Esophagus squamous epithelium (tissue), 5 donors: ENCODE data around the gene FNBP1. TPM values are rescaled to one million over a fixed set of nuclear protein-coding genes. Genes with fewer than 3 reads are reported as not detected.
"Not testable (repeated sequence)": the region's sequence is repeated elsewhere in the genome, so short reads cannot be mapped to it uniquely, and the experiment has no call there.

Experiments used
- DNase-seq: peaks from one replicate; lab custom pipeline; 2025; lab: John Stamatoyannopoulos, UW
- H3K27ac ChIP-seq, 4 donors: fragments of 200-600 bp; sonication (generic); one replicate each; pipeline ENCODE4 v1.5.1; 2016 to 2019; ENCODE audit warnings: mild to moderate bottlenecking in 1 of 4
- H3K27me3 ChIP-seq, 4 donors: fragments of 200-600 bp; sonication (generic); 1 replicate in 3 of 4; 2 replicates in 1 of 4; pipeline versions ENCODE4 v1.5.1 to v1.6.0; 2017 to 2021; ENCODE audit warnings: antibody characterized with exemption in 1 of 4
- H3K36me3 ChIP-seq, 3 donors: fragments of 200-600 bp; sonication (generic); one replicate each; pipeline ENCODE4 v1.5.1; 2016 to 2019
- H3K4me1 ChIP-seq, 3 donors: fragments of 200-600 bp; sonication (generic); one replicate each; pipeline ENCODE4 v1.5.1; 2017 to 2019
- H3K4me3 ChIP-seq, 4 donors: fragments of 200-600 bp; sonication (generic); 1 replicate in 3 of 4; 2 replicates in 1 of 4; pipeline ENCODE4 v1.5.1; 2016 to 2019; ENCODE audit warnings: mild to moderate bottlenecking in 2 of 4, moderate library complexity in 1 of 4
- H3K9me3 ChIP-seq, 3 donors: fragments of 200-600 bp; sonication (generic); one replicate each; pipeline ENCODE4 v1.5.1; 2016 to 2019
- CTCF ChIP-seq, 6 experiments: fragments of 450-650 bp in 4 of 6; fragments of 200-600 bp in 2 of 6; sonication (generic) in 2 of 6; IDR thresholded peaks; one replicate each; pipeline ENCODE4 v1.5.1; 2016 to 2019; ENCODE audit warnings: antibody characterized with exemption in 6 of 6, mild to moderate bottlenecking in 4 of 6, moderate library complexity in 4 of 6
- POLR2A ChIP-seq, 4 donors: fragments of 450-650 bp; IDR thresholded peaks; one replicate each; pipeline ENCODE4 v1.6.1; 2017; ENCODE audit warnings: antibody characterized with exemption in 4 of 4, mild to moderate bottlenecking in 4 of 4, moderate library complexity in 3 of 4
- WGBS, 2 donors: methylation state at CpG; one replicate each; pipeline ENCODE4 v1.1.5; 2018; 5-methylcytosine and 5-hydroxymethylcytosine counted together
- intact Hi-C: fragments of 100-400 bp; cut with DNase I; formaldehyde crosslinking; loops from one replicate; pipeline ENCODE4 v1.15.0; 2022
- total RNA-seq, 4 donors: library from RNA; depleted of rRNA; stranded (reverse); fragments of >200 nt; gene quantifications; one replicate each; pipeline ENCODE4 v1.1.0, GENCODE V29; 2016
- donor health status: DM: yes; HTN: yes; CAD: no.

Gene FNBP1
- total RNA-seq, 4 donors from 2014 or later = 19.7 to 47.7 (median 26.2) TPM

GRCh38 chr9:129958796-129959195 is 84.2 kb downstream of the FNBP1 start:
- Histone ChIP-seq H3K27ac (peak overlapping the region in 3 of 4 donors; percentile 13 to 40 (median 14)), H3K4me1 (peaks cover 5 to 32% (median 12%) of the 10 kb centered on the region in 3 donors), H3K27me3 (no peaks in the 10 kb centered on the region), H3K9me3 (no peaks in the 10 kb centered on the region), H3K36me3 (peaks cover 0 to 40% (median 0%) of the 10 kb centered on the region in 3 donors), H3K4me3 (no peak overlapping the region)
- WGBS, 2 donors = 50 to 73% methylated on average over 1 of the region's 1 CpG
- DNase-seq = no peak
- no peak for TF ChIP-seq CTCF (IDR thresholded peaks at IDR 0.05)
- TF ChIP-seq POLR2A (IDR thresholded peaks at IDR 0.05) = no peak
- intact Hi-C loops = no loop called here

- DNase-seq = no peak
- WGBS, 2 donors = 72 to 74% methylated on average over 6 of the region's 6 CpGs
- no peak overlapping the region for H3K4me3 ChIP-seq
- H3K9me3 ChIP-seq = no peaks in the 10 kb centered on the region
- intact Hi-C loops = no loop called here
- H3K27me3 ChIP-seq = no peaks in the 10 kb centered on the region
- peaks cover 0 to 56% (median 4%) of the 10 kb centered on the region in 3 donors for H3K36me3 ChIP-seq
- TF ChIP-seq POLR2A (IDR thresholded peaks at IDR 0.05) = no peak
- no peak for TF ChIP-seq CTCF (IDR thresholded peaks at IDR 0.05)
- H3K4me1 ChIP-seq = peaks cover 0 to 8% (median 3%) of the 10 kb centered on the region in 3 donors
- peak overlapping the region in 2 of 4 donors; percentile 31 to 50 for H3K27ac ChIP-seq
Observed at GRCh38 chr9:129954868-129955550, 88.0 kb downstream of the FNBP1 start.

GRCh38 chr9:129953736-129954135 is 89.3 kb downstream of the FNBP1 start:
- Histone ChIP-seq H3K27me3 (no peaks in the 10 kb centered on the region), H3K36me3 (peaks cover 0 to 64% (median 4%) of the 10 kb centered on the region in 3 donors), H3K27ac (no peak overlapping the region), H3K9me3 (no peaks in the 10 kb centered on the region), H3K4me1 (peaks cover 0 to 21% (median 13%) of the 10 kb centered on the region in 3 donors), H3K4me3 (no peak overlapping the region)
- no peak for TF ChIP-seq CTCF (IDR thresholded peaks at IDR 0.05)
- TF ChIP-seq POLR2A (IDR thresholded peaks at IDR 0.05) = no peak
- no peak for DNase-seq
- 77 to 92% methylated on average over 1 of the region's 1 CpG for WGBS, 2 donors
- intact Hi-C loops = no loop called here

- no peak overlapping the region for H3K4me3 ChIP-seq
- no peaks in the 10 kb centered on the region for H3K27me3 ChIP-seq
- no peak for TF ChIP-seq CTCF (IDR thresholded peaks at IDR 0.05)
- no peak for TF ChIP-seq POLR2A (IDR thresholded peaks at IDR 0.05)
- DNase-seq = no peak
- peaks cover 0 to 53% (median 4%) of the 10 kb centered on the region in 3 donors for H3K36me3 ChIP-seq
- H3K9me3 ChIP-seq = no peaks in the 10 kb centered on the region
- peak overlapping the region in 1 of 4 donors; percentile 26 for H3K27ac ChIP-seq
- intact Hi-C loops = no loop called here
- WGBS, 2 donors = 91 to 100% methylated on average over 2 to 3 of the region's 3 CpGs
- H3K4me1 ChIP-seq = peaks cover 0 to 23% (median 14%) of the 10 kb centered on the region in 3 donors
Observed at GRCh38 chr9:129952337-129952736, 90.7 kb downstream of the FNBP1 start.

GRCh38 chr9:129949821-129950220 is 93.2 kb downstream of the FNBP1 start:
- peaks cover 0 to 33% (median 14%) of the 10 kb centered on the region in 3 donors for H3K4me1 ChIP-seq
- no peaks in the 10 kb centered on the region for H3K27me3 ChIP-seq
- H3K4me3 ChIP-seq = no peak overlapping the region
- peaks cover 0 to 29% (median 4%) of the 10 kb centered on the region in 3 donors for H3K36me3 ChIP-seq
- H3K27ac ChIP-seq = peak overlapping the region in 3 of 4 donors; percentile 70 to 77 (median 75)
- intact Hi-C loops = no loop called here
- no peak for TF ChIP-seq CTCF (IDR thresholded peaks at IDR 0.05)
- no peak for TF ChIP-seq POLR2A (IDR thresholded peaks at IDR 0.05)
- WGBS, 2 donors = 74 to 76% methylated on average over 5 of the region's 5 CpGs
- no peak for DNase-seq
- H3K9me3 ChIP-seq = no peaks in the 10 kb centered on the region

GRCh38 chr9:129948626-129949025 is 94.4 kb downstream of the FNBP1 start:
- peaks cover 0 to 32% (median 18%) of the 10 kb centered on the region in 3 donors for H3K4me1 ChIP-seq
- H3K9me3 ChIP-seq, DNase-seq, intact Hi-C loops, H3K27me3 ChIP-seq, H3K4me3 ChIP-seq: not testable (repeated sequence)
- peak overlapping the region in 3 of 4 donors; percentile 70 to 77 (median 75) for H3K27ac ChIP-seq
- WGBS, 2 donors = 67 to 79% methylated on average over 4 to 7 of the region's 7 CpGs
- peaks cover 0 to 25% (median 4%) of the 10 kb centered on the region in 3 donors for H3K36me3 ChIP-seq
